Endothelial cell (in vitro differentiated cells): ENCODE results near the gene COL6A3. TPM values are rescaled to one million over a fixed set of nuclear protein-coding genes. Genes with fewer than 3 reads are reported as not detected.

ENCODE experiments used
- DNase-seq: peaks from one replicate; pipeline ENCODE4 v3.0.0; 2021; ENCODE audit warnings: low spot score
- H3K27ac Mint-ChIP-seq: one replicate; pipeline ENCODE4 v1.8.0; 2021; ENCODE audit warnings: mixed read lengths, inconsistent platforms; ENCODE audit not compliant: unreplicated experiment
- H3K27me3 Mint-ChIP-seq: one replicate; pipeline ENCODE4 v1.8.0; 2021; ENCODE audit warnings: mild to moderate bottlenecking, moderate library complexity, mixed read lengths, inconsistent platforms; ENCODE audit not compliant: unreplicated experiment
- H3K36me3 Mint-ChIP-seq: one replicate; pipeline ENCODE4 v1.8.0; 2021; ENCODE audit warnings: mild to moderate bottlenecking, low read depth, mixed read lengths, inconsistent platforms; ENCODE audit not compliant: unreplicated experiment
- H3K4me1 Mint-ChIP-seq: one replicate; pipeline ENCODE4 v1.8.0; 2021; ENCODE audit warnings: mild to moderate bottlenecking, mixed read lengths, inconsistent platforms; ENCODE audit not compliant: unreplicated experiment
- H3K4me3 Mint-ChIP-seq: one replicate; pipeline ENCODE4 v1.8.0; 2021; ENCODE audit warnings: mild to moderate bottlenecking, mixed read lengths, inconsistent platforms; ENCODE audit not compliant: unreplicated experiment
- H3K9me3 Mint-ChIP-seq: one replicate; pipeline ENCODE4 v1.8.0; 2021; ENCODE audit warnings: mixed read lengths, inconsistent platforms; ENCODE audit not compliant: unreplicated experiment
- CTCF ChIP-seq: fragments of 200-600 bp; sonication (generic); IDR thresholded peaks from one replicate; pipeline ENCODE4 v1.5.0; 2021; ENCODE audit warnings: antibody characterized with exemption; ENCODE audit not compliant: unreplicated experiment
- total RNA-seq: library from RNA; stranded (reverse); fragmentation: NEBNext Ultra II Directional; extraction: Animal tissue kit (Norgen Biotek cat#: 25700); gene quantifications from one replicate; pipeline ENCODE4 v1.2.1, GENCODE V29; 2021; ENCODE audit not compliant: unreplicated experiment

Gene COL6A3
- total RNA-seq, 1 donor from 2014 or later: 1.6 TPM

DNA sequence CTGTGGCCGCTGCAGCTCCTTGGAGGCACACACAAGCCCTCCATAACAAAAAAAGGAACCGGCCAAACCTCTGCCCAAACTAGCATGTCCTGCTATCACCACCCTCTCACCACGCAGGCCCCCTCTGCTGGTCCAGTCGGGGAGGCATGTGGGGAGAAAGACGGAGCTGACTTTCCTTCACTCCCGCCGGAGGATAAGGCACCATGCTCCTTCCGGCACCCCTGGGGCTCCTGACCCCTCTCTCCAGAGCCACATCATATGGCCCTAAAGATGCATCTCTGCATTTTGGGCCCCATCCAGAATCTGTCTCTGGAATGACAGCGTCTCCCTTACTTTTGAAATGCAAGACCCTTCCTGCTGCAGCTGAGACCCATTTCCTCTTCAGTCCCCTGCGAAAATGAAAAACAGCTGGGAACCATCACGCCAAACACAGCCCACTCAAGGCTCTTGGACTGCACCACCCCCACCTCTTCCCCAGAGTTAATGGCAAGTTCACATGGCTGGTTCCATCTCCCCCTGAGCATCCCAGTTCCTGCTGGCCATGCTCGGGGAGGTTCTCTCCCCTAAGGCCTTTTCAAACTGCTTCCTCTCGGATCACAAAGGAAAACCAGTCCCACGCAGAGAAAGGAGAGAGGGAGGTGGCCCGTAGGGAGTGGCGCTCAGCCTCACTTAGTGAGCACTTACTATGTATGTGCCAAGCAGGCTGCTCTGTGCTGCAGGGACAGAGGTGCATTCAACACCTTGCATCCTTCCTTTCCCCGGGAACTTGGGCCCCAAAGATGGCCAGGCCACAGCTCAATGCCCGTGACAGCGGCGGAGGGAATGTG lies 37.9 kb upstream of the COL6A3 start:
- no peak overlapping the region for H3K27ac Mint-ChIP-seq
- H3K9me3 Mint-ChIP-seq: no peaks in the 10 kb centered on the region
- TF ChIP-seq CTCF: no peak
- peaks cover 42% of the 10 kb centered on the region for H3K4me1 Mint-ChIP-seq
- no peaks in the 10 kb centered on the region for H3K36me3 Mint-ChIP-seq
- H3K4me3 Mint-ChIP-seq: no peak overlapping the region
- peaks cover 3% of the 10 kb centered on the region for H3K27me3 Mint-ChIP-seq
- DNase-seq: peak; percentile 37

GRCh38 chr2:237450583-237450982 lies 36.6 kb upstream of the COL6A3 start:
- Mint-ChIP-seq H3K9me3 (no peaks in the 10 kb centered on the region), H3K4me3 (no peak overlapping the region), H3K27ac (no peak overlapping the region), H3K27me3 (peaks cover 3% of the 10 kb centered on the region), H3K4me1 (peaks cover 42% of the 10 kb centered on the region), H3K36me3 (no peaks in the 10 kb centered on the region)
- TF ChIP-seq CTCF: no peak
- DNase-seq: no peak

GRCh38 chr2:237450108-237450507 lies 36.1 kb upstream of the COL6A3 start:
- H3K27ac Mint-ChIP-seq: no peak overlapping the region
- peaks cover 3% of the 10 kb centered on the region for H3K27me3 Mint-ChIP-seq
- no peak for DNase-seq
- H3K4me1 Mint-ChIP-seq: peaks cover 42% of the 10 kb centered on the region
- no peaks in the 10 kb centered on the region for H3K36me3 Mint-ChIP-seq
- H3K4me3 Mint-ChIP-seq: no peak overlapping the region
- H3K9me3 Mint-ChIP-seq: no peaks in the 10 kb centered on the region
- TF ChIP-seq CTCF: no peak

DNA sequence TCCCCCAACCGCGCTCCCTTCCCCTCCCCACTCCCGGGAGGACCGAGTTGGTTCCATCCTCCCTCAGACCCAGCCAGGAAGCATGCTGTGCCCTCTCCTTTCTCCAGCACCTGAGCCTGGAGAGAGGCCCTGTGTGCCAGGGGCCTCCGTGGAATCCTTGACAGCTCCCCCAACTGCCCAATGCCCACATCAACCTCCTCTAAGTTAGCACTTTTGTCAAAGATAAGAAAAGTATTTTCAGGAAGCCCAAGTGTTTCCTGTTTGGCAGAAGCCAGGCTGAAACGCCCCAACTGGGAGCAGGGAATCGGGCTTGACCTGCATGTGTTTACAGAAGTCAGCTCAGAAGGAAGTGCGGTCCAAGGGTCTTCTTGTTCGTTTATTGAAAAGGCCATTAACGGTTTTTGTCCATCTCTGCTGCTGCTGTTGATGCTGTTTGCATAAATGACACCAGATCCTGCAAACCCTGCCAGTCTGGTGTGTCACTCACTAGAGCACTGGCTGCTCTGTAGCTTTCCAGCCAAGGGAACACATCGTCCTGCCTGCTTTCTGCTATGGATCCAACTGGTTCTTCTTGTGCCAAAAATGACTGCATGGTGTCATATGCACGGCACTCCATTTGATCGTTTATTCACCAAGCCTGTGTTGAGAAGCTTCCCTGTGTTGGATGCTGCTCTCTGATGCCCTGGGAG lies 35.4 kb upstream of the COL6A3 start:
- peaks cover 3% of the 10 kb centered on the region for H3K27me3 Mint-ChIP-seq
- DNase-seq: peak; percentile 54
- H3K9me3 Mint-ChIP-seq: no peaks in the 10 kb centered on the region
- peak overlapping the region; percentile 59 for H3K4me3 Mint-ChIP-seq
- H3K27ac Mint-ChIP-seq: peak overlapping the region; percentile 92
- H3K4me1 Mint-ChIP-seq: peaks cover 43% of the 10 kb centered on the region
- TF ChIP-seq CTCF: no peak
- H3K36me3 Mint-ChIP-seq: no peaks in the 10 kb centered on the region

- no peak for DNase-seq
- H3K4me1 Mint-ChIP-seq: peaks cover 46% of the 10 kb centered on the region
- H3K9me3 Mint-ChIP-seq: no peaks in the 10 kb centered on the region
- H3K27me3 Mint-ChIP-seq: peaks cover 3% of the 10 kb centered on the region
- H3K27ac Mint-ChIP-seq: peak overlapping the region; percentile 92
- H3K36me3 Mint-ChIP-seq: no peaks in the 10 kb centered on the region
- no peak overlapping the region for H3K4me3 Mint-ChIP-seq
- TF ChIP-seq CTCF: no peak
Observed at GRCh38 chr2:237448626-237449025, 34.7 kb upstream of the COL6A3 start.
